ENCODE data around the gene CCNY.

CCNY gene

DNA sequence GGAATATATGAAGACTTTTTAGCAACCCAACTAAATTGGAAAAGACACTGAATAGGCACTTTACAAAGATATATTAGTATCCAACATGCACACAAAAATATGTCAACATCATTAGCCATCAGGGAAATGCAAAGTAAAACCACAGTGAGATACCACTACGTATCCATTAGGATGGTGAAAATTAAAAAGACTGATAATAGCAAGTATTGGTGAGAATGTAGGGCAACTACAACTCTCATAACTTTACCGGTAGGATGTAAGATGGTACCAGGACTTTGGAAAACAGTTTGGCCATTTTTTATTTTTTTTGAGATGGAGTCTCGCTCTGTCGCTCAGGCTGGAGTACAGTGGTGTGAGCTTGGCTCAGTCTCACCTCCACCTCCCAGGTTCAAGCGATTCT lies 13.7 kb upstream of the CCNY start:
- in situ Hi-C loops (cut with HindIII; ENCODE audit: low sequenced_read_pairs) = no loop called here
- TF ChIP-seq, protein P1, sequence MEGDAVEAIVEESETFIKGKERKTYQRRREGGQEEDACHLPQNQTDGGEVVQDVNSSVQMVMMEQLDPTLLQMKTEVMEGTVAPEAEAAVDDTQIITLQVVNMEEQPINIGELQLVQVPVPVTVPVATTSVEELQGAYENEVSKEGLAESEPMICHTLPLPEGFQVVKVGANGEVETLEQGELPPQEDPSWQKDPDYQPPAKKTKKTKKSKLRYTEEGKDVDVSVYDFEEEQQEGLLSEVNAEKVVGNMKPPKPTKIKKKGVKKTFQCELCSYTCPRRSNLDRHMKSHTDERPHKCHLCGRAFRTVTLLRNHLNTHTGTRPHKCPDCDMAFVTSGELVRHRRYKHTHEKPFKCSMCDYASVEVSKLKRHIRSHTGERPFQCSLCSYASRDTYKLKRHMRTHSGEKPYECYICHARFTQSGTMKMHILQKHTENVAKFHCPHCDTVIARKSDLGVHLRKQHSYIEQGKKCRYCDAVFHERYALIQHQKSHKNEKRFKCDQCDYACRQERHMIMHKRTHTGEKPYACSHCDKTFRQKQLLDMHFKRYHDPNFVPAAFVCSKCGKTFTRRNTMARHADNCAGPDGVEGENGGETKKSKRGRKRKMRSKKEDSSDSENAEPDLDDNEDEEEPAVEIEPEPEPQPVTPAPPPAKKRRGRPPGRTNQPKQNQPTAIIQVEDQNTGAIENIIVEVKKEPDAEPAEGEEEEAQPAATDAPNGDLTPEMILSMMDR (IDR thresholded peaks at IDR 0.05; ENCODE audit: low read depth, low read length, missing control alignments) = no peak
- DNase-seq (ENCODE audit: low read depth) = no peak

DNA sequence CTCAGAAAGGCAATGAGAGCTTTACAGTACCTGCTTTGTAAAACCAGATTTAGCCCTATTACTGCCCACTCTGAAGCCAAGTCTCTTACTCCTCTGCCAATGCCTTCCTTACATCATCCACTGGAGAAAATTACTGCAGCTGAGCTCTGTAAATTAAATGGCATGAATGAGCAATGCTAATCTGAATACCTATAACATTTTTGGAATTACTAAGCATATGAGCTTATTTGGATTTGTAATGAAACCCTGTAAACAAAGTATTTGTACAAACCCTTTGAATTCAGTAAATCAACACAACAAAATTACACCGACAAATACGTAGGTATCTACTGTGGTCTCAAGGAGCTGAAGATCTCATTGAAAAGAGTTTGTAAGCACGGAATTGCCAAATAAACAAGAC lies 12.1 kb upstream of the CCNY start:
- in situ Hi-C loops (cut with HindIII; ENCODE audit: low sequenced_read_pairs) = no loop called here
- no peak overlapping the region for H3K4me3 ChIP-seq (ENCODE audit: low read depth, low read length)
- TF ChIP-seq, protein P1 (IDR thresholded peaks at IDR 0.05; ENCODE audit: low read depth, low read length, missing control alignments) = no peak
- DNase-seq (ENCODE audit: low read depth) = peak; percentile 32

More for the DNA sequence above, 13.7 kb upstream of the CCNY start:
- H3K4me3 ChIP-seq (ENCODE audit: low read depth, low read length) = no peak overlapping the region

DNA sequence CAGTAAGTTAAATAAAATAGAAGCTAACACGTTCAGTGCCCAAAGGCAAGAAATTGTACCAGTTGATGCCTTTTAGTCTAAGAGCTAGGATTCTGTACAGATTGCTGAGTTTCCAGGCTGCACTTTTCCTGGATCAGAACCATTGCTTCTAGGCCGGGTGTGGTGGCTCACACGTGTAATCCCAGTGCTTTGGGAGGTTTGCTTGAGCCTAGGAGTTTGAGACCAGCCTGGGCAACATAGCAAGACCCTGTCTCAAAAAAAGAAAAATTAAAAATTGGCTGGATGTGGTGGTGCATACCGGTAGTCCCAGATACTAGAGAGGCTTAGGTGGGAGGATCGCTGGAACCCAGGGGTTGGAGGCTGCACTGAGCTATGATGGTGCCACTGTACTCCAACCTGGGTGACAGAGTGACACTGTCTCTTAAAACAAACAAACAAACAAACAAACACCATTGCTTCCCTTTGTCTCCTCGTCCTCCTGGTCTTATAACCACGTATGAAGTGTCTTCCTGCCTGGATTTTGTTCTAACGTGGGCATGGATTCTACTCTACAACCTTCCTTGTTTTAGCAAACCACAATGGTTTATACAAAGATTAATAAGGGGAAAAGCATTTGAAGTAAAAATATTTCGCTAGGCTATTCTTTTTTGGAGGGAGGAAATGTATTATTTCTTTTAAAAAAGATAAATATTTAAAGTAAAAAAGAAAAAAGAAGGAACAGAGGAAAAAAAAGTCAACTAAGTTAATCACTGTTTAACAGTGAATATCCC lies 9.7 kb upstream of the CCNY start:
- no peak overlapping the region for H3K4me3 ChIP-seq (ENCODE audit: low read depth, low read length)
- in situ Hi-C loops (cut with HindIII; ENCODE audit: low sequenced_read_pairs) = no loop called here
- DNase-seq (ENCODE audit: low read depth) = no peak

DNA sequence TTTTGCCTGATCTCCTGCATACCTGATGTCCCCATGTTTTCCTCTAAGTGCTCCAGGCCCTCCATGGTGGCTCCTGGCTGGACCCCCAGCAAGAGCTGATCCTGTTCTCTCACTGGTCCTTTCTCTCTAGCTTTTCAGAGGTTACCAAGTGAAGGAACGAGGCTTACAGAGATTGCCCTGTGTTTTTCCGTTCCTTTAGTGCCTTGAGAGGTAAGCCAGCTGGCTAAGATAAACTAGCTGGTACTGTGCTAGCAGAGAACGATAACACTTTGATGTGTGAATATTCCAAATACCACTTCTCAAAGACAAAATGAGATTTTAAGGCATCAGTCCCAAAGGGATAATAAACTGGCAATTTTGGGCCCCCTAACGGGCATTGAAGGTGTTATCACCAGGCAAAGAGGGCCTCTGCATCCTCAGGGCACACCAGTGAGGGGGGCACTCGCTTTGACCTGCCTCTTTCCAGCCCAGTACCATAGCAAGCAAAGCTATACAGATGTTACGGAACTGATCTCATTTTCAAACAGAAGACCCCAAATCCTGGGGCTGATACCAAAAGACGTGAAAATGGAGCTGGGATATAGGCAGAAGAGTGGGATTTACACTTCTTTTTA lies 8.4 kb upstream of the CCNY start:
- TF ChIP-seq, protein P1 (IDR thresholded peaks at IDR 0.05; ENCODE audit: low read depth, low read length, missing control alignments) = no peak

More for the DNA sequence above, 9.7 kb upstream of the CCNY start:
- TF ChIP-seq, protein P1 (IDR thresholded peaks at IDR 0.05; ENCODE audit: low read depth, low read length, missing control alignments) = no peak

DNA sequence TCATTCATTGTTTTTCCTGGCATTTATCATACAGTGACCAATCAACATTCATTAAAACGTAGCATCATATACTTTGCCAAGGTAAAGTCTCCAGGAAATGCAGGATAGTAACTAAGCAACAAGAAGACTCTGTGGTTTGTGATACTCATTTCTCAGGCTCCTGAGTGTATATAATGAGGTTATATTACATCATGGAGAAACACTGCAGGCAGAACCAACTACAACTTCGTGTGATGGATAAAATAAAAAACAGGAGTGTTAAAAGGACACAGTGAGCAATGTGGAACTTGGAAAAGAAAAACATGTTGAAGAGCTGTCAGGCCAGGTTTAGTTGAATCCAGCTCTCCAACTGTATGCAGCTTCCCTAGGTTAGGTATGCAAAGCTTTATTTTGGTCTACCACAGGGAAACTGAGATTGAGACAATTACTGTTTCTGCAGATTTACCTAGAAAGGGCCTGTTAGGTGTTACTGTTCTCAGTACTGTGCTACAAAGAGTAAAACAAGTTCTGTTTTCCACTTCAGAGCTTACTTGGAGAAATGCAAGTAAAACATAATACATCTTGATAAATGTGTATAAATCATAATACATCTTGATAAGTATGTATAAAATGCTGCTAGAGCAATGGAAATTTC lies 7.8 kb upstream of the CCNY start:
- H3K4me3 ChIP-seq (ENCODE audit: low read depth, low read length) = no peak overlapping the region
- in situ Hi-C loops (cut with HindIII; ENCODE audit: low sequenced_read_pairs) = no loop called here
- TF ChIP-seq, protein P1 (IDR thresholded peaks at IDR 0.05; ENCODE audit: low read depth, low read length, missing control alignments) = no peak
- DNase-seq (ENCODE audit: low read depth) = peak; percentile 77

More for the DNA sequence above, 8.4 kb upstream of the CCNY start:
- in situ Hi-C loops (cut with HindIII; ENCODE audit: low sequenced_read_pairs) = no loop called here
- no peak overlapping the region for H3K4me3 ChIP-seq (ENCODE audit: low read depth, low read length)
- DNase-seq (ENCODE audit: low read depth) = no peak

DNA sequence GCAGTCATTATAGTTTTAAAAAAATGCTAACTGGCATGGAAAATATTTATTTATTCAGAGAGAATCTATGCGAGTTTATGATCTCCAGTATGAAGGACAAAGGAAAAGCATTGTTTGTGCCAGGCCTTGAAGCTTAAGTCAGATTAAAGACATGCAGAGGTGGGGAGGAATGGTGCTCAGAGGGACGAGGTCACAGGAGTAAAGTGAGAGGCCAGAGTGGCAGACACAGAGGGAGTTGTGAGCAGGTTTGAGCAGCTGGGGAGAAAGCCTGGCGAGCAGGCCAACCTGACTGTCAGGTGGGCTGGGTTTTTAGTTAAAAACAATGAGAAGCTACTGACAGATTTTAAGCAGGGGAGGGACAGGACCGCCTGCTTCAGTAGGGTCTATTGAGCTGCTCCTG lies 6.8 kb upstream of the CCNY start:
- H3K4me3 ChIP-seq (ENCODE audit: low read depth, low read length) = no peak overlapping the region
- TF ChIP-seq, protein P1 (IDR thresholded peaks at IDR 0.05; ENCODE audit: low read depth, low read length, missing control alignments) = no peak
- no peak for DNase-seq (ENCODE audit: low read depth)
- in situ Hi-C loops (cut with HindIII; ENCODE audit: low sequenced_read_pairs) = no loop called here
